Fibroblast of lung (primary cell): Measurements from ENCODE around the gene LYVE1.

Source experiments
- CTCF ChIP-seq, 2 donors: IDR thresholded peaks in 1 of 2; conservative IDR thresholded peaks in 1 of 2; 1 replicate in 1 of 2; 2 replicates in 1 of 2; pipeline ENCODE4 v1.5.1; 2011 to 2012; ENCODE audit warnings: low read length in 2 of 2, control low read depth in 1 of 2, inconsistent platforms in 1 of 2, low read depth in 1 of 2, mild to moderate bottlenecking in 1 of 2
- EZH2 ChIP-seq: IDR thresholded peaks from 2 replicates; pipeline ENCODE4 v1.5.1; 2012; ENCODE audit warnings: low read length, control low read depth, mild to moderate bottlenecking; ENCODE audit errors: missing control alignments

- TF ChIP-seq CTCF (conservative IDR thresholded peaks at IDR 0.05 in 1 of 2, IDR thresholded peaks at IDR 0.05 in 1 of 2; ENCODE audit: low read depth in 1 of 2, low read length in 2 of 2) = no peak
- no peak for TF ChIP-seq EZH2
These were observed 18.9 kb upstream of the LYVE1 start for GRCh38 chr11:10587388-10587787.
